Stimulated activated CD8-positive, alpha-beta memory T cell treated with anti-CD3 and anti-CD28 coated beads, Interleukin-15, amount 100 ng/mL, for 24 hours (primary cell): Measurements from ENCODE around the gene PGAP2.
"Not testable (repeated sequence)": the region's sequence is repeated elsewhere in the genome, so short reads cannot be mapped to it uniquely, and the experiment has no call there.

ENCODE experiments used
- DNase-seq: peaks from one replicate; pipeline ENCODE4 v3.0.0-alpha.2; 2020; ENCODE audit warnings: low read depth

Gene PGAP2

DNA sequence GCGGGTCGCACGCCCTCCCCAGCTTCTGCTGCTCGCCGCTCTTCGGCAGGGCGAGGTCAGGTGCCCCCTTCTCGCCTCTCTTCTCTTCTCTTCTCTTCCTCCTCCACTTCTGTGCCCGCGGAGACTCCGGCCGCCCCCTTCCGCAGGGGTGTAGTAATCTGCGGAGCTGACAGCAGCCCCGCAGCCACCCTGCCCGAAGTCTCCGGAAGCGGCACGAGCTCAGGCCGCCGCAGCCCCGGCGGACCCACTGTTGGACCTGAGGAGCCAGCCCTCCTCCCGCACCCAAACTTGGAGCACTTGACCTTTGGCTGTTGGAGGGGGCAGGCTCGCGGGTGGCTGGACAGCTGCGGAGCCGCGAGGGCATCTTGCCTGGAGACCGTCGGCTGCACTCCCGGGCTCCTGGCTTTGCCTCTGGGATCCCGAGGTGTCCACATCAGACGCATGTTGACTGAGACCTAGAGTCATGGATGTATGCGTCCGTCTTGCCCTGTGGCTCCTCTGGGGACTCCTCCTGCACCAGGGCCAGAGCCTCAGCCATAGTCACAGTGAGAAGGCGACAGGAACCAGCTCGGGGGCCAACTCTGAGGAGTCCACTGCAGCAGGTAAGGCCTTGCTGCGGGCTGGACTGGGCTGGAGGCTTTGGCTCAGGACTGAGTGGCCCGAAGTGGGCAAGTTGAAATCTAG, 47.6 kb downstream of the PGAP2 start:
- DNase-seq: no peak

DNA sequence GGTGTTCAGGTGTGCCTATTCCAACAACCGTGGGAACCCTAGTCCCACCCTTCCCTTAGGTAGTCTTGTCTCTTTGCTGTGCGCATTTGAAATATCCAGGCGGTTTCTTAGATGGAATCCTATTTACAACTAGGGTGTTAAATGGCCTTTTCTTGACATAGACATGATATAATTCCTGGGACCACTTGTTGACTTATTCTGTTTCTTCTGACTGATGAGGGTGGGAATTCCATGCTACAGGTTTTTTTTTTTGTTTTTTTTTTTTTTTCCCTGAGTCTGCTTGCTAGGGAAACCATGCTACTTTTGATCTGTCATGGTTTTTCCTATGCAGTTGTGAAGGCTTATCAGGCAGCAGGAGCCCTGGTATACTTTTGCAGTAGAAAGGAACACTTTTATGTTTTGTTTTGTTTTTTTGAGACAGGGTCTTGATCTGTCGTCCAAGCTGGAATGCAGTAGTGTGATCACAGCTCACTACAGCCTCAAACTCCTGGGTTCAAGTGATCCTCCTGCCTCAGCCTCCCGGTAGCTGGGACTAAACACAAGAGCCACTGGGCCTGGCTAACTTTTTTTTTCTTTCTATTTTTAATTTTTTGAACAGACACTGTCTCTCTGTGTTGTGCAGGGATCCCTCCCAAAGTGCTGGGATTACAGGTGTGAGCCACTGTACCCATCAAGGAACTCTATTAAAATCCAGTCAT, 48.6 kb downstream of the PGAP2 start:
- DNase-seq: no peak

- DNase-seq: no peak
Measured at GRCh38 chr11:3857628-3858027, 49.3 kb downstream of the PGAP2 start.

DNA sequence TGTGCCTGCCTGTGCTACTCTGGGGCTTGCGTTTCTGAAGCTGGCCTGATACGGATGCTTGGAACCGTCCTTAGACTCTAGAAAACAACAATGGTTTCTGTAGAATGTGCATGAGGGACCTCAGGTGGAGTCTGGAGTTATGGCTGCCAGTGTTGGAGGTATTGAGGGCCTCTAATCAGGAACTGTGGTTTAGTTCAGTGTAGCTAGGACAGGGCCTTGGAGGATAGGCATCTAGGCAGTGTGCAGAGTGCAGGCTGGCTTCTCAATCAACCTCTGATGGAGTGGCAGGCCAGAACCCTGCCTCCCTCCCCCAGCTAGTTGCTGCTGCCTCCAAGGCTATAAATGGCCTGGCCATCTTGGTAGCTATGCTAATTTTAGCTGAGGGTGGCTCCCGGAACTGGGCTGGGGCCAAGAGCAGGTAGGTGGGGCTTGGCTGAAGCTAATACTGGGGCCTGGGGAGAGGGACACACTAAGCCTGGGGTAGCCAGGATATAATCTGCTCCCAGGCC, 51.1 kb downstream of the PGAP2 start:
- DNase-seq: no peak

- no peak for DNase-seq
Measured at GRCh38 chr11:3860375-3860774, 52.0 kb downstream of the PGAP2 start.

DNA sequence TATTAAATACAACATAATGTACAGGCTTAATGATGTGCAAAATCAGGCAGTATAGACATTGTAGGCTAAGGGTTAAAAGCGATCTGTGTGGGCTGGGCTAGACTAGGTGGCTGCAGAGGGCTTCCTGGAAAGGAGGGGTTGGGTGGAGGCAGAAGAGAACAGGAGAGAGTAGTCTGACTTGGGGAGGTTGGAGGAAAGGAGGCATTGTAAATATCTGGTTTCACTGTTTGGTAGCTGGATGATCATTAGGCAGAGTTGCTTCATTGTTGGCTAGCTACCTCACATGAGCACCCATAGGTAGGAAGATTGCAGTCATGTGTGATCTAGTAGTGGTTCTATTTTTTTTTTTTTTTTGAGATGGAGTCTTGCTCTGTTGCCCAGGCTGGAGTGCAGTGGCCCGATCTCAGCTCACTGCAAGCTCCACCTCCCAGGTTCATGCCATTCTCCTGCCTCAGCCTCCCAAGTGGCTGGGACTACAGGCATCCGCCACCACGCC, 52.6 kb downstream of the PGAP2 start:
- DNase-seq: not testable (repeated sequence)

DNA sequence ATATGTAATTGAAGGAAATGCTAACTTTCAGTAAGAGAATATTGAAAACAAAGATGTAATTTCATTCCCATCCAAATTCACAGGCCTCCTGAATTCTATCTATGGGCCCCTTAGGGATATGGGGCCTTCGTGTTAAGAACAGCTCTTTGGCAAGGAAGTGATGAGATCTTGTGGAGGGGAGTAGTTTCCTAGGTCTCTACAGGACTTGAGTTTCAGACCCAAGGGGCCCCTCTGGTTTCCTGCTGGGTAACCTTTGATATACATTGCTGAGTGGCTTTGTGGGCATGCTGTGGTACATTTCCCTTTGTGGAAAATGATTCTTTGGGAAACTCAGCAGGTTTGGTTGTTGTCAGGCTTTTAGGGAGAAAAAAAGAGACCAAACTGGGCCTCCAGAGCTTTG, 53.3 kb downstream of the PGAP2 start:
- DNase-seq: no peak

GRCh38 chr11:3865388-3866193, 57.2 kb downstream of the PGAP2 start:
- DNase-seq: no peak

- DNase-seq: no peak
Measured at GRCh38 chr11:3866206-3866605, 57.8 kb downstream of the PGAP2 start.

- no peak for DNase-seq
Measured at GRCh38 chr11:3866836-3867208, 58.5 kb downstream of the PGAP2 start.

GRCh38 chr11:3867209-3868091, 59.1 kb downstream of the PGAP2 start:
- no peak for DNase-seq

DNA sequence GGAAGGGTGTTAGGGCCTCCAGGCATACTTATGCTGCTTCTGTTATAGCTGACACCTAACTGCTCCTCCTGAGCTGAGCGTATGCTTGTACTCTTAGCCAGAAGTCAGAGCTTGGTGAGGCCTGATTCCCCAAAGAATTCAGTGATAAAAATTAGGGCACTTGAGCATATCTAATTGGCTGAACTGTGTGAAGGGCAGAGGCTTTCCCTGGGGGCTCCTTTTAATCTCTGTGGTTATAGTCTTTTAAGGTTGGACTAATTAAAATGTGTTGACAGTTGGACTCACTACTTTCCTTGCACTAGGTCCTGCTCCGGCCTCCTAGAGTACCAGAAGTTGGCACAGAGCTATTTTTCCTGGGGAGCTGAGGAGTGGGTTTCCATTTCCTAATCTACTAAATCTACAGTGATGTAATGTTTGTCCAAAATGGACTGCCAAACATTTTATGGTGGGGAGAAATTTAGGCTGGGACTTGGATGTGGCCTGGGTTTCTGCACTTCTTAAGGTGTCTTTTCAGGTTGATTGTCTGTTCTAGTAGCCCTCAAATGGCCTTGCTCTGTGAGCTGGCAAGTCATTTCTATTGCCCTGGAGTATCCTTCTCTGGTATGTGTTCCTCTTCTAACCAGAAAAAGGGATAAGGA, 65.5 kb downstream of the PGAP2 start:
- DNase-seq: no peak
